ENCODE results near the gene B4GALNT4.
"Not testable (repeated sequence)": the region's sequence is repeated elsewhere in the genome, so short reads cannot be mapped to it uniquely, and the experiment has no call there.

The B4GALNT4 gene

GRCh38 chr11:358129-358800 is 11.0 kb upstream of the B4GALNT4 start:
- no peak for DNase-seq (ENCODE audit: low read depth in 2 of 2)

- DNase-seq (ENCODE audit: low read depth in 2 of 2): peak in 1 of 2 donors; percentile 34
Measured at GRCh38 chr11:359181-359714, 10.1 kb upstream of the B4GALNT4 start.

GRCh38 chr11:360326-361280 is 8.7 kb upstream of the B4GALNT4 start:
- no peak for DNase-seq (ENCODE audit: low read depth in 2 of 2)

GRCh38 chr11:362642-363442 is 6.5 kb upstream of the B4GALNT4 start:
- no peak for DNase-seq (ENCODE audit: low read depth in 2 of 2)

- DNase-seq (ENCODE audit: low read depth in 2 of 2): not testable (repeated sequence)
Measured at GRCh38 chr11:363443-363805, 5.9 kb upstream of the B4GALNT4 start.

- DNase-seq (ENCODE audit: low read depth in 2 of 2): peak; percentile 35 to 38
Measured at GRCh38 chr11:363948-364761, 5.1 kb upstream of the B4GALNT4 start.

GRCh38 chr11:364991-365725 is 4.1 kb upstream of the B4GALNT4 start:
- no peak for DNase-seq (ENCODE audit: low read depth in 2 of 2)

GRCh38 chr11:365831-366230 is 3.5 kb upstream of the B4GALNT4 start:
- DNase-seq (ENCODE audit: low read depth in 2 of 2): no peak

GRCh38 chr11:367956-368413 is 1.3 kb upstream of the B4GALNT4 start:
- no peak for DNase-seq (ENCODE audit: low read depth in 2 of 2)

- DNase-seq (ENCODE audit: low read depth in 2 of 2): no peak
Measured at GRCh38 chr11:368414-369335, 624 bp upstream of the B4GALNT4 start.

GRCh38 chr11:370070-370941 is 1.0 kb downstream of the B4GALNT4 start:
- DNase-seq (ENCODE audit: low read depth in 2 of 2): no peak

GRCh38 chr11:371051-371450 is 1.8 kb downstream of the B4GALNT4 start:
- DNase-seq (ENCODE audit: low read depth in 2 of 2): no peak

- no peak for DNase-seq (ENCODE audit: low read depth in 2 of 2)
Measured at GRCh38 chr11:371716-372590, 2.7 kb downstream of the B4GALNT4 start.

GRCh38 chr11:372809-373715 is 3.8 kb downstream of the B4GALNT4 start:
- DNase-seq (ENCODE audit: low read depth in 2 of 2): no peak

GRCh38 chr11:373716-374551 is 4.6 kb downstream of the B4GALNT4 start:
- no peak for DNase-seq (ENCODE audit: low read depth in 2 of 2)

All from stimulated activated CD8-positive, alpha-beta memory T cell treated with anti-CD3 and anti-CD28 coated beads, Interleukin-2, amount 100 ng/mL, for 48 hours (primary cell).